Stimulated activated memory B cell treated with anti-CD40 and anti-IgM and Interleukin-4, amounts not matched to agents 10 μg/mL and 1 μg/mL and 100 μg/mL, for 72 hours (primary cell): ENCODE results near the gene GIPC3.
A peak's percentile ranks its signal among the peaks of the same experiment; 100 is the strongest.

Experiments used
- ATAC-seq: fragments of 150-1000 bp; cut with Tn5 transposase; 2 replicates; pipeline ENCODE4 v1.10.0; 2021
- H3K27ac Mint-ChIP-seq: one replicate; pipeline ENCODE4 v1.8.0; 2022; ENCODE audit warnings: mild to moderate bottlenecking, mixed read lengths
- H3K27me3 Mint-ChIP-seq: one replicate; pipeline ENCODE4 v1.8.0; 2022; ENCODE audit warnings: mixed read lengths
- H3K36me3 Mint-ChIP-seq: one replicate; pipeline ENCODE4 v1.8.0; 2022; ENCODE audit warnings: mixed read lengths
- H3K4me1 Mint-ChIP-seq: one replicate; pipeline ENCODE4 v1.8.0; 2022; ENCODE audit warnings: mixed read lengths
- H3K4me3 Mint-ChIP-seq: one replicate; pipeline ENCODE4 v1.8.0; 2022; ENCODE audit warnings: mild to moderate bottlenecking, moderate library complexity, mixed read lengths
- H3K9me3 Mint-ChIP-seq: one replicate; pipeline ENCODE4 v1.8.0; 2022; ENCODE audit warnings: mixed read lengths

GIPC3 gene

GRCh38 chr19:3546119-3546518 lies 39.2 kb upstream of the GIPC3 start:
- H3K27me3 Mint-ChIP-seq = no peaks in the 10 kb centered on the region
- no peaks in the 10 kb centered on the region for H3K9me3 Mint-ChIP-seq
- peak overlapping the region; percentile 66 for H3K27ac Mint-ChIP-seq
- H3K36me3 Mint-ChIP-seq = peaks cover 25% of the 10 kb centered on the region
- H3K4me3 Mint-ChIP-seq = no peak overlapping the region
- no peak for ATAC-seq
- H3K4me1 Mint-ChIP-seq = peaks cover 28% of the 10 kb centered on the region

GRCh38 chr19:3547301-3547731 lies 38.0 kb upstream of the GIPC3 start:
- H3K9me3 Mint-ChIP-seq = no peaks in the 10 kb centered on the region
- H3K27me3 Mint-ChIP-seq = no peaks in the 10 kb centered on the region
- peak overlapping the region; percentile 11 for H3K4me3 Mint-ChIP-seq
- H3K36me3 Mint-ChIP-seq = peaks cover 31% of the 10 kb centered on the region
- no peak for ATAC-seq
- H3K4me1 Mint-ChIP-seq = peaks cover 40% of the 10 kb centered on the region
- H3K27ac Mint-ChIP-seq = no peak overlapping the region

- no peak overlapping the region for H3K27ac Mint-ChIP-seq
- H3K4me1 Mint-ChIP-seq = peaks cover 45% of the 10 kb centered on the region
- no peaks in the 10 kb centered on the region for H3K27me3 Mint-ChIP-seq
- peaks cover 31% of the 10 kb centered on the region for H3K36me3 Mint-ChIP-seq
- ATAC-seq = no peak
- no peaks in the 10 kb centered on the region for H3K9me3 Mint-ChIP-seq
- no peak overlapping the region for H3K4me3 Mint-ChIP-seq
Measured at GRCh38 chr19:3547767-3548282, 37.5 kb upstream of the GIPC3 start.

- H3K4me3 Mint-ChIP-seq = no peak overlapping the region
- no peak for ATAC-seq
- peaks cover 31% of the 10 kb centered on the region for H3K36me3 Mint-ChIP-seq
- H3K9me3 Mint-ChIP-seq = no peaks in the 10 kb centered on the region
- H3K27ac Mint-ChIP-seq = no peak overlapping the region
- no peaks in the 10 kb centered on the region for H3K27me3 Mint-ChIP-seq
- H3K4me1 Mint-ChIP-seq = peaks cover 53% of the 10 kb centered on the region
Measured at GRCh38 chr19:3548606-3549005, 36.7 kb upstream of the GIPC3 start.

- Mint-ChIP-seq H3K9me3 (no peaks in the 10 kb centered on the region), H3K27ac (no peak overlapping the region), H3K4me1 (peaks cover 63% of the 10 kb centered on the region), H3K36me3 (peaks cover 30% of the 10 kb centered on the region), H3K27me3 (no peaks in the 10 kb centered on the region), H3K4me3 (no peak overlapping the region)
- no peak for ATAC-seq
Measured at GRCh38 chr19:3549816-3550215, 35.5 kb upstream of the GIPC3 start.

- Mint-ChIP-seq H3K4me3 (peak overlapping the region; percentile 43), H3K4me1 (peaks cover 63% of the 10 kb centered on the region), H3K27ac (peak overlapping the region; percentile 99), H3K36me3 (peaks cover 27% of the 10 kb centered on the region), H3K9me3 (no peaks in the 10 kb centered on the region), H3K27me3 (no peaks in the 10 kb centered on the region)
- no peak for ATAC-seq
Measured at GRCh38 chr19:3550947-3551791, 34.1 kb upstream of the GIPC3 start.

GRCh38 chr19:3551792-3552095 lies 33.5 kb upstream of the GIPC3 start:
- Mint-ChIP-seq H3K4me1 (peaks cover 68% of the 10 kb centered on the region), H3K36me3 (peaks cover 33% of the 10 kb centered on the region), H3K27ac (peak overlapping the region; percentile 99), H3K4me3 (peak overlapping the region; percentile 43), H3K9me3 (no peaks in the 10 kb centered on the region), H3K27me3 (no peaks in the 10 kb centered on the region)
- no peak for ATAC-seq

GRCh38 chr19:3554254-3555083 lies 30.8 kb upstream of the GIPC3 start:
- Mint-ChIP-seq H3K27me3 (no peaks in the 10 kb centered on the region), H3K36me3 (peaks cover 31% of the 10 kb centered on the region), H3K9me3 (no peaks in the 10 kb centered on the region), H3K27ac (peak overlapping the region; percentile 99), H3K4me3 (peak overlapping the region; percentile 97), H3K4me1 (peaks cover 72% of the 10 kb centered on the region)
- no peak for ATAC-seq

GRCh38 chr19:3555653-3556422 lies 29.4 kb upstream of the GIPC3 start:
- peak overlapping the region; percentile 99 for H3K27ac Mint-ChIP-seq
- ATAC-seq = no peak
- no peaks in the 10 kb centered on the region for H3K27me3 Mint-ChIP-seq
- H3K4me3 Mint-ChIP-seq = peak overlapping the region; percentile 97
- H3K36me3 Mint-ChIP-seq = peaks cover 28% of the 10 kb centered on the region
- peaks cover 69% of the 10 kb centered on the region for H3K4me1 Mint-ChIP-seq
- H3K9me3 Mint-ChIP-seq = no peaks in the 10 kb centered on the region

GRCh38 chr19:3556423-3556977 lies 28.8 kb upstream of the GIPC3 start:
- H3K27me3 Mint-ChIP-seq = no peaks in the 10 kb centered on the region
- H3K36me3 Mint-ChIP-seq = peaks cover 24% of the 10 kb centered on the region
- H3K4me3 Mint-ChIP-seq = peak overlapping the region; percentile 97
- H3K27ac Mint-ChIP-seq = peak overlapping the region; percentile 99
- H3K9me3 Mint-ChIP-seq = no peaks in the 10 kb centered on the region
- ATAC-seq = no peak
- H3K4me1 Mint-ChIP-seq = peaks cover 63% of the 10 kb centered on the region

- peaks cover 19% of the 10 kb centered on the region for H3K36me3 Mint-ChIP-seq
- peak overlapping the region; percentile 97 for H3K4me3 Mint-ChIP-seq
- H3K9me3 Mint-ChIP-seq = no peaks in the 10 kb centered on the region
- ATAC-seq = peak; percentile 66
- peak overlapping the region; percentile 99 for H3K27ac Mint-ChIP-seq
- H3K27me3 Mint-ChIP-seq = no peaks in the 10 kb centered on the region
- H3K4me1 Mint-ChIP-seq = peaks cover 57% of the 10 kb centered on the region
Measured at GRCh38 chr19:3556978-3557460, 28.3 kb upstream of the GIPC3 start.

GRCh38 chr19:3557461-3558248 lies 27.6 kb upstream of the GIPC3 start, which contains the start of gene MFSD12:
TSS of gene MFSD12 (minus strand) at chr19:3557586. CDS start at chr19:3557403, 183 bp downstream.
- H3K27me3 Mint-ChIP-seq = no peaks in the 10 kb centered on the region
- H3K4me1 Mint-ChIP-seq = peaks cover 51% of the 10 kb centered on the region
- peaks cover 19% of the 10 kb centered on the region for H3K36me3 Mint-ChIP-seq
- H3K27ac Mint-ChIP-seq = peak within 1 kb of the TSS; percentile 99
- H3K4me3 Mint-ChIP-seq = peak within 1 kb of the TSS; percentile 97
- H3K9me3 Mint-ChIP-seq = no peaks in the 10 kb centered on the region
- ATAC-seq = peak; percentile 95

GRCh38 chr19:3563709-3564524 lies 21.4 kb upstream of the GIPC3 start:
- H3K27me3 Mint-ChIP-seq = no peaks in the 10 kb centered on the region
- no peaks in the 10 kb centered on the region for H3K36me3 Mint-ChIP-seq
- H3K9me3 Mint-ChIP-seq = no peaks in the 10 kb centered on the region
- no peak overlapping the region for H3K27ac Mint-ChIP-seq
- no peak overlapping the region for H3K4me3 Mint-ChIP-seq
- no peak for ATAC-seq
- H3K4me1 Mint-ChIP-seq = no peaks in the 10 kb centered on the region
